Neuronal stem cell (in vitro differentiated cells): Measurements from ENCODE around the gene ENPP6.

Experiments
- DNase-seq: peaks from one replicate; pipeline ENCODE4 v3.0.0-alpha.2; 2013; ENCODE audit warnings: low spot score
- H2AFZ ChIP-seq: one replicate; pipeline ENCODE4 v1.6.1; 2013; ENCODE audit warnings: mild to moderate bottlenecking, low read length, inconsistent platforms
- H2AK5ac ChIP-seq: 2 replicates; pipeline ENCODE4 v1.6.1; 2013; ENCODE audit warnings: low read depth, mild to moderate bottlenecking, inconsistent platforms, low read length, moderate library complexity, mixed read lengths
- H2BK120ac ChIP-seq: 2 replicates; pipeline ENCODE4 v1.6.1; 2013; ENCODE audit warnings: low read depth, mild to moderate bottlenecking, inconsistent platforms, low read length, moderate library complexity, mixed read lengths
- H2BK12ac ChIP-seq: one replicate; pipeline ENCODE4 v1.6.1; 2013; ENCODE audit warnings: low read length, inconsistent platforms
- H2BK15ac ChIP-seq: 2 replicates; pipeline ENCODE4 v1.6.1; 2013; ENCODE audit warnings: mild to moderate bottlenecking, low read length, inconsistent platforms, mixed read lengths
- H2BK5ac ChIP-seq: one replicate; pipeline ENCODE4 v1.6.1; 2013; ENCODE audit warnings: inconsistent platforms, mild to moderate bottlenecking, low read length, moderate library complexity
- H3K14ac ChIP-seq: one replicate; pipeline ENCODE4 v1.6.1; 2013; ENCODE audit warnings: low read length, inconsistent platforms
- H3K18ac ChIP-seq: 2 replicates; pipeline ENCODE4 v1.6.1; 2013; ENCODE audit warnings: low read length, inconsistent platforms
- H3K23ac ChIP-seq: 2 replicates; pipeline ENCODE4 v1.6.1; 2013; ENCODE audit warnings: low read depth, mild to moderate bottlenecking, mixed read lengths, low read length, inconsistent platforms; ENCODE audit not compliant: poor library complexity
- H3K27ac ChIP-seq: replicated peaks from 3 replicates; pipeline ENCODE4 v1.5.1; 2013; ENCODE audit warnings: low read length, inconsistent platforms
- H3K27me3 ChIP-seq, 3 experiments: 2 replicates each; pipeline ENCODE4 v1.6.1; 2013; ENCODE audit warnings: low read length in 3 of 3, mild to moderate bottlenecking in 2 of 3, inconsistent platforms in 1 of 3, low read depth in 1 of 3, mixed read lengths in 1 of 3, moderate library complexity in 1 of 3; ENCODE audit not compliant: control insufficient read depth in 3 of 3, insufficient read depth in 3 of 3
- H3K36me3 ChIP-seq, 2 donors: replicated peaks in 1 of 2; 2 replicates each; pipeline ENCODE4 v1.6.1; 2013; ENCODE audit warnings: low read length in 2 of 2; ENCODE audit not compliant: control insufficient read depth in 2 of 2, insufficient read depth in 2 of 2
- H3K4ac ChIP-seq: 2 replicates; pipeline ENCODE4 v1.6.1; 2013; ENCODE audit warnings: inconsistent platforms, mild to moderate bottlenecking, low read length, moderate library complexity
- H3K4me1 ChIP-seq, 2 donors: 1 replicate in 1 of 2; 2 replicates in 1 of 2; pipeline ENCODE4 v1.6.1; 2013; ENCODE audit warnings: low read length in 2 of 2, low read depth in 1 of 2; ENCODE audit not compliant: control insufficient read depth in 2 of 2, insufficient read depth in 1 of 2
- H3K4me2 ChIP-seq: one replicate; pipeline ENCODE4 v1.6.1; 2013; ENCODE audit warnings: mild to moderate bottlenecking, low read length, inconsistent platforms; ENCODE audit not compliant: insufficient read depth, poor library complexity, severe bottlenecking
- H3K4me3 ChIP-seq, 2 donors: 2 replicates each; pipeline ENCODE4 v1.5.1; 2013; ENCODE audit warnings: low read length in 2 of 2, mild to moderate bottlenecking in 2 of 2, inconsistent platforms in 1 of 2, moderate library complexity in 1 of 2
- H3K79me1 ChIP-seq: one replicate; pipeline ENCODE4 v1.6.1; 2013; ENCODE audit warnings: low read depth, mild to moderate bottlenecking, inconsistent platforms, low read length, moderate library complexity
- H3K9ac ChIP-seq: one replicate; pipeline ENCODE4 v1.6.1; 2013; ENCODE audit warnings: mild to moderate bottlenecking, low read depth, low read length, inconsistent platforms; ENCODE audit not compliant: poor library complexity
- H3K9me3 ChIP-seq, 2 donors: replicated peaks in 1 of 2; 2 replicates each; pipeline versions ENCODE3 to v1.6.1; 2013; ENCODE audit warnings: low read length in 2 of 2, mild to moderate bottlenecking in 2 of 2, inconsistent platforms in 1 of 2, low read depth in 1 of 2, mixed read lengths in 1 of 2, moderate library complexity in 1 of 2; ENCODE audit not compliant: control insufficient read depth in 2 of 2, insufficient read depth in 1 of 2
- H4K8ac ChIP-seq: one replicate; pipeline ENCODE4 v1.6.1; 2013; ENCODE audit warnings: low read depth, mild to moderate bottlenecking, inconsistent platforms, low read length, moderate library complexity
- H4K91ac ChIP-seq: one replicate; pipeline ENCODE4 v1.6.1; 2013; ENCODE audit warnings: low read length, low read depth, mild to moderate bottlenecking, inconsistent platforms; ENCODE audit not compliant: poor library complexity
- WGBS, 2 donors: extraction: QIAGEN DNeasy Blood & Tissue Kit; methylation state at CpG; one replicate each; pipeline ENCODE4 v1.1.7; 2013; ENCODE audit warnings: missing lambda C conversion rate in 2 of 2, mixed read lengths in 1 of 2; ENCODE audit not compliant: insufficient read length in 2 of 2, insufficient replicate concordance in 1 of 2; ENCODE audit errors: extremely low coverage in 2 of 2; 5-methylcytosine and 5-hydroxymethylcytosine counted together

The ENPP6 gene

GRCh38 chr4:184252136-184253071 lies 34.7 kb upstream of the ENPP6 start:
- H2BK5ac ChIP-seq: no peak overlapping the region
- H3K9ac ChIP-seq: no peak overlapping the region
- no peak overlapping the region for H3K18ac ChIP-seq
- no peak overlapping the region for H3K23ac ChIP-seq
- DNase-seq: no peak
- no peak overlapping the region for H2BK12ac ChIP-seq
- H3K9me3 ChIP-seq: peaks cover 0 to 4% of the 10 kb centered on the region in 2 donors
- no peak overlapping the region for H3K27ac ChIP-seq
- no peaks in the 10 kb centered on the region for H3K27me3 ChIP-seq
- H3K14ac ChIP-seq: no peak overlapping the region
- H4K8ac ChIP-seq: no peak overlapping the region
- no peak overlapping the region for H2AFZ ChIP-seq
- no peak overlapping the region for H3K4me2 ChIP-seq
- H3K36me3 ChIP-seq: no peaks in the 10 kb centered on the region
- no CpG with 5 or more reads among the region's 21 CpGs for whole genome bisulfite sequencing, 2 donors
- no peak overlapping the region for H2BK120ac ChIP-seq
- H2BK15ac ChIP-seq: no peak overlapping the region
- H3K4ac ChIP-seq: no peak overlapping the region
- no peak overlapping the region for H2AK5ac ChIP-seq
- peaks cover 2 to 5% of the 10 kb centered on the region in 2 donors for H3K4me1 ChIP-seq
- no peak overlapping the region for H3K4me3 ChIP-seq
- no peak overlapping the region for H4K91ac ChIP-seq
- peaks cover 3% of the 10 kb centered on the region for H3K79me1 ChIP-seq

- H2BK5ac ChIP-seq: no peak overlapping the region
Measured at GRCh38 chr4:184251670-184251980, 34.0 kb upstream of the ENPP6 start.

GRCh38 chr4:184250795-184251669 lies 33.4 kb upstream of the ENPP6 start:
- Histone ChIP-seq H2AFZ (no peak overlapping the region), H3K4me3 (no peak overlapping the region), H3K18ac (no peak overlapping the region), H3K27ac (no peak overlapping the region), H3K4ac (no peak overlapping the region), H2AK5ac (no peak overlapping the region), H3K4me1 (peaks cover 2 to 5% of the 10 kb centered on the region in 2 donors), H2BK5ac (no peak overlapping the region), H3K79me1 (peaks cover 3% of the 10 kb centered on the region), H3K27me3 (peaks cover 0 to 8% (median 0%) of the 10 kb centered on the region in 3 experiments), H2BK120ac (no peak overlapping the region), H2BK12ac (no peak overlapping the region), H4K91ac (no peak overlapping the region), H2BK15ac (no peak overlapping the region), H3K9ac (no peak overlapping the region), H3K4me2 (no peak overlapping the region), H3K23ac (no peak overlapping the region), H3K14ac (no peak overlapping the region), H3K36me3 (no peaks in the 10 kb centered on the region), H3K9me3 (peaks cover 0 to 4% of the 10 kb centered on the region in 2 donors), H4K8ac (no peak overlapping the region)
- WGBS, 2 donors: no CpG with 5 or more reads among the region's 23 CpGs
- peak; percentile 24 for DNase-seq

More at GRCh38 chr4:184251670-184251980, 34.0 kb upstream of the ENPP6 start:
- Histone ChIP-seq H3K14ac (no peak overlapping the region), H3K4me2 (no peak overlapping the region), H4K91ac (no peak overlapping the region), H3K23ac (no peak overlapping the region), H3K36me3 (no peaks in the 10 kb centered on the region), H3K27me3 (peaks cover 0 to 3% (median 0%) of the 10 kb centered on the region in 3 experiments), H2AK5ac (no peak overlapping the region), H3K18ac (no peak overlapping the region), H3K9ac (no peak overlapping the region), H3K4ac (no peak overlapping the region), H3K79me1 (peaks cover 3% of the 10 kb centered on the region), H2BK12ac (no peak overlapping the region), H2BK120ac (no peak overlapping the region), H3K4me1 (peaks cover 2 to 5% of the 10 kb centered on the region in 2 donors), H2AFZ (no peak overlapping the region), H3K27ac (no peak overlapping the region), H2BK15ac (no peak overlapping the region), H3K4me3 (no peak overlapping the region), H4K8ac (no peak overlapping the region), H3K9me3 (peaks cover 0 to 4% of the 10 kb centered on the region in 2 donors)
- DNase-seq: no peak
- WGBS, 2 donors: no CpG with 5 or more reads among the region's 3 CpGs

- no peak overlapping the region for H4K91ac ChIP-seq
- H2BK120ac ChIP-seq: no peak overlapping the region
- no peak overlapping the region for H3K18ac ChIP-seq
- H2AFZ ChIP-seq: no peak overlapping the region
- H3K4me1 ChIP-seq: no peaks in the 10 kb centered on the region
- no peak overlapping the region for H3K14ac ChIP-seq
- peaks cover 0 to 14% (median 0%) of the 10 kb centered on the region in 3 experiments for H3K27me3 ChIP-seq
- H3K36me3 ChIP-seq: no peaks in the 10 kb centered on the region
- H3K9ac ChIP-seq: no peak overlapping the region
- H3K4me2 ChIP-seq: no peak overlapping the region
- H3K4ac ChIP-seq: no peak overlapping the region
- no peak overlapping the region for H2BK5ac ChIP-seq
- no peak overlapping the region for H3K23ac ChIP-seq
- H3K27ac ChIP-seq: no peak overlapping the region
- no CpG with 5 or more reads among the region's 2 CpGs for WGBS, 2 donors
- no peak overlapping the region for H2BK12ac ChIP-seq
- no peak overlapping the region for H3K4me3 ChIP-seq
- H4K8ac ChIP-seq: no peak overlapping the region
- DNase-seq: no peak
- peaks cover 0 to 4% of the 10 kb centered on the region in 2 donors for H3K9me3 ChIP-seq
- no peak overlapping the region for H2BK15ac ChIP-seq
- no peak overlapping the region for H2AK5ac ChIP-seq
- H3K79me1 ChIP-seq: peaks cover 2% of the 10 kb centered on the region
Measured at GRCh38 chr4:184248216-184248615, 30.5 kb upstream of the ENPP6 start.
